ENCODE results near the gene BTN3A1. TPM values are rescaled to one million over a fixed set of nuclear protein-coding genes. Genes with fewer than 3 reads are reported as not detected.

BTN3A1 gene
- total and polyA plus RNA-seq, 2 of the 8 experiments (the other 6 are each of a cell fraction or from before 2014, with no cell fraction given) = 4.7 to 5.6 TPM

DNA sequence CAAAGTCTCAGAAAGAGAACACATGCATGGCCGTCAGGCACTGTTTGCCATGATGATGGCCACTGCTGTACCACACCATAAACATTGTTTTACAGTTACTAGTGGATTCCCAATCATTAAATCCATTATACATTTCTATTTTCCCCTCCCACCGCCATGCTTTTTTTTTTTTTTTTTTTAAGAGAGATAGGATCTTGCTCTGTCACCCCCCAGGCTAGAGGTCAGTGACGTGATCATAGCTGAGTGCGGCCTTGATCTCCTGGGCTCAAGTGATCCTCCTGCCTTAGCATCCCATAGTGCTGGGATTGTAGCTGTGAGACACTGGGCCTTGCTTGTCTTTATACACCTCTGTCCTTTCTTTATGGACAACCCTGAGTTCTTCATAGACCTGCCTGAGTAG, 33.9 kb downstream of the BTN3A1 start (continued):
- TF ChIP-seq RNF2 (IDR thresholded peaks at IDR 0.05; ENCODE audit: borderline replicate concordance, low read depth, low read length, missing control alignments, poor library complexity, severe bottlenecking) = no peak

Data from H1 (cell line).